Gastroesophageal sphincter (tissue), 3 donors: ENCODE data around the gene PCDH15.

ENCODE experiments used
- CTCF ChIP-seq, 4 experiments: fragments of 200-600 bp in 2 of 4; fragments of 450-650 bp in 2 of 4; sonication (generic) in 1 of 4; IDR thresholded peaks; one replicate each; pipeline ENCODE4 v1.5.1; 2017 to 2019; ENCODE audit warnings: antibody characterized with exemption in 4 of 4, mild to moderate bottlenecking in 2 of 4, moderate library complexity in 2 of 4
- EP300 ChIP-seq: sonication (generic); formaldehyde crosslinking; IDR thresholded peaks from one replicate; pipeline ENCODE4 v1.6.1; 2017; ENCODE audit warnings: antibody characterized with exemption, mild to moderate bottlenecking
- POLR2A ChIP-seq, 2 donors: fragments of 450-650 bp; IDR thresholded peaks; one replicate each; pipeline ENCODE4 v1.6.1; 2017; ENCODE audit warnings: antibody characterized with exemption in 2 of 2, mild to moderate bottlenecking in 2 of 2, moderate library complexity in 1 of 2

- TF ChIP-seq CTCF (IDR thresholded peaks at IDR 0.05) (no peak), EP300 (no peak), POLR2A (IDR thresholded peaks at IDR 0.05) (no peak)
Measured at GRCh38 chr10:54259104-54259503, 541.9 kb downstream of the PCDH15 start.
